ENCODE measurements around the gene GRIN3A.
"Not testable (repeated sequence)": the region's sequence is repeated elsewhere in the genome, so short reads cannot be mapped to it uniquely, and the experiment has no call there.

Gene GRIN3A

DNA sequence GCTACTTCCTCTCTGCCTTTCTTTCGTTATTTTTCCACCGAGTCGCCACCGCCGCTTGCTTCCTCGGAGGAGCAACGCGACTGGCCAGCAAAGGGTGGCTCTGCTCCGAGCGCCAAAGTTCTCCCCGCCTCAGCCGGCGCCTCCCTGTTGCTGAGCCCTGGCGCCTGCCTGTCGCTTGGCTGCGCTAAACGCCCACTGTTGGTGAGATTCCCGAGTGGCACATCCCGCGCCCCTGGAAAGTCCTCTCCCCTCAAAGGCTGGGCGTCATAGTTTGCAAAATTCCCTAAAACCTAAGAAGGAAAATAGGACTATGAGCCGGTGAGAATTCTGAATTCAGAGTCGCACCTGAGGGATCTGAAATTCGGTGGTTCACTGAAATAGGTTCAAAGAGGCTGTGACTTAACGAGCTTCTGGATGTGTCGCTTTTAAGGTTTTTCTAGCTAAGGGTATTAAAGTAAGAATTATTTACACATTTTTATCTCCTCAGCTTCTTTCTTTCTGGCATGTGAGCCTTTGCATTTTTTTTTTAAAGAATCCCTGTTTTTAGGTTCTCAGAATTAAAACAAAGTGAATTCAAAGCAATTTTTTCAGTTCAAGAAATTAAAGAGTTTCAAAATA lies at the start of gene GRIN3A:
TSS of gene GRIN3A (minus strand) at position 82 of the 618 bp plus-strand sequence. CDS start 668 bp downstream, outside the sequence.
- DNase-seq = peak; percentile 27

DNA sequence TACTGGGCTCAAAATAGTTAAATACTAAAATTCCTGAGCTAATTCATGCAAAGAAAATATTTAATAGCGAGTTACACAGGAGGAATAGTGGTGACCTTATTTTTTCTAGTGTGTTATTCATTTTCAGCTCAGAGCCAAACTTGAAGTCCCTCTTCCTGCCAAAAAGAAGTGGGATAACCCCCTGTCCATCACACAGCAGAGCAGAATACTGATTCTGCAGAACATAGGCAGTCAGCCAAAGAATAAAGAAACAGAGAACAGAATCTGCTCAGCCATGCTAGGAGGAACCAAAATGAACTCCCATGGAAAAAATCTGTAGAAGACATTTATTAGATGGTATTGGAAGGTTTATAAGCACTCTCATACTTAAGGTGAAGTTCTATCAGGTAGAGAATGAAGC lies 49.4 kb upstream of the GRIN3A start:
- DNase-seq = no peak

DNA sequence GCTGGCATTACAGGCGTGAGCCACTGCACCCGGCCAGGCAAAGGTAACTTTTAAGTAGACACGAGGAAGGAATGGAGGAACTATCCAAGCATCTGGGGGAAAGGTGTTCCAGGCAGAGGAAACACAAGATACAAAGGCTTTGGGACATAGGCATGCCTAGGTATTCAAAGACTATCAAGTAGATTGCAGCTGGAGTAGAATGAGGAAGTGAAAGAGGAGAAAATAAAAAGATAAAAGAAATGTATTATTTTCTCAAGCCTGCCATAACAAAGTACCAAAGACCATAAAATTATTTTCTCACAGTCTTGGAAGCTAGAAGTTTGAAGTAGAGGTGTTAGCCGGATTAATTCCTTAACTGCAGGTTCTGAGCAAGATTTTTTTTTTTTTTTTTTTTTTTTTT lies 39.9 kb upstream of the GRIN3A start:
- DNase-seq = no peak

DNA sequence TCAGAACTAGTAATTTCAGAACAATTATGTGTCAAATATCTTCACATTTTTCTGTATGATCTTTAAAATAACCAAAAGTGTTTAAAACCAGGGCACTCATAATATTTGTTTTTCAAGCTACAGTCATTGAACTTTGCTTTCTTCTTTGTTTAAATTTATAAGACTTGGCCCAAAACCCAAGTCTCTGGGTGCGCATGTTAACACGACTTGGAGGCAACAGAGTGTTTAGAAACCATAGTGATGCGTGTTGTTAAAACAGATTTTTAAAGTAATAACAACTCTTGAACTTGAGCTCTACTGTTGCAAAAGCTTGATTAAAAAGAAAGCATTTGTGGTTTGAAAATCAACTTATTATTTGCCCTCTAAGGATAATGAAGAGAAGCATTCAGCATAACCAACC lies 26.0 kb upstream of the GRIN3A start:
- DNase-seq = no peak

DNA sequence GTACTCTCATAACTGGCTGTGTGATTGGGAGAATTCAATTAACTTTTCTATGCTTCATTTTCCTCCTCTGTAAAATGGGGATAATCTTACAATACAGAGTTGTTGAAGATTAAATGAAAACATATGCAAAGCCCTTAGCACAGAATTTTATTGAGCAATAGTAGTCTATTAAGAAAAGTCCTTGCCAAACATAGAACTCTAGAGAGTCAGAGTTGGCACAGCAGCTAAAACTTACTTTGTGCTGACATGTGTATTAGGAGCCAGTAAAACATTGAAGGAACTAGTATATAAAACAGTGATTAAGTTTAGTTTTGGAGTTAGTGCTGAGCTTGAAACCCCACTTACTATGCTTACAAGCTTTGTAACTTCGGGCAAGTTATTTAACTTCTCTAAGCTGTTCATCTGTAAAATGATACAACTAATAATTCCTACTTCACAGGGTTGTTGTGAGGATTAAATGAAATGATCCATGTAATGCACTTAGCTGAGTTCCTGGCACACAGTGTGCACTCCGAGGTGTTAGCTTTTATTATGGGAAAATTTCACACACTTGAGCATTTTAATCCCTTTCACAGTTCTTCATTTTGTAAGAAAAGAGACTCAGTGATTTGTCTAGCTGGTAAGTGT lies 20.0 kb upstream of the GRIN3A start:
- DNase-seq = no peak

DNA sequence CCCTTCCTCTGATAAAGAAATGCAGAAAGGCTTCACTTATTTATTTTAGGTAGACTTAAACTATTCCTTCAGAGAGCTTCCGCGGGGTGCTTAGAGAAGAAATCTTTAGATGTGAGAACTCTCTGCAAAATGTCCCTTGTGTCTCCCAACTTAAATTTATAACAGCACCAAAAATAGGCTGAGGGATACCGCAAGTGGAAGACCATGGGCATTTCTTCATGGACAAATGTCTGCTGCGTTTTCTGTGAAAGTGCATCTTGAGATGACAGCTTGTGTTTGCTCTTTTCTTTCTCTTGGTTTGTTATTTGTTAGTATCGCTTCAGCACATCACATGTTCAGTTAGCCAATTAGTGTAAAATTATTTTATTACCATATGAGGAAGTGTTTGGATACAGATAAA lies 15.3 kb upstream of the GRIN3A start:
- no peak for DNase-seq

DNA sequence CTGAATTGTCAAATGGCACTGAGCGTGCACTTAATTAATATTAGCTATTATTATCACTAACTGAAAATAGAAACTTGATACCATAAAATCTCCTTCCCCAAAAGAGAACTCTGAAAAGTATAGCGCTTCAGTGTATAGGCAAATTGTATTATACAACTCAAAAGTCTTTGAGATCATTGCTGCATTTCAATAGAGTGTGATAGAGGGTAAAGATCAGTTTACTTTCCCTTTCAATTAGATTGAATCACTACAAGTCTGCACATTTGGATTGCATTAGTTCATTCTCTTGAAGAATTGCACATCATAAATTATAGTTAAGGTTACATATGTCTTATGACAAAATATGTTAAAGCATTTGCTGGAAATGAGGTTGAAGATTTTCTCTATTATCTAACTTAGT lies 13.4 kb upstream of the GRIN3A start:
- DNase-seq = no peak

DNA sequence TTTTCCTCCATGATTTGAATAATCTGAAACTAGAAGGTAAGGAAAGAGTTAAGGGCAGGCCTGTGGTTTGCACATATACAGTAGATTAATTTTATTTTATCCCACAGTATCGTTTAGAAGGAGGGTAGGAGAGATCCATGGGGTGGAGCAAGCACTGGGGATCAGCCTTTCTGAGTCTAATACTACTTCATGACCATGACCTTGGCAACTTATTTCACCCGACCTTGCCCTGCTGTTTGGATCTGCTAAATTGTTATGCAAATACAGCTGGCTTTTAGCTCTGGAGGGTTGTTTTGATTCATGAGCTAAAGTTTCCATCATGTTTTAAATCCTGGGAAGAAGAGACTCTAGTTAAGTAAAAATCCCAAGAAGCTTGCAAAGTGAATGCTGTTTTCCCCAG lies 864 bp upstream of the GRIN3A start:
- DNase-seq = no peak

DNA sequence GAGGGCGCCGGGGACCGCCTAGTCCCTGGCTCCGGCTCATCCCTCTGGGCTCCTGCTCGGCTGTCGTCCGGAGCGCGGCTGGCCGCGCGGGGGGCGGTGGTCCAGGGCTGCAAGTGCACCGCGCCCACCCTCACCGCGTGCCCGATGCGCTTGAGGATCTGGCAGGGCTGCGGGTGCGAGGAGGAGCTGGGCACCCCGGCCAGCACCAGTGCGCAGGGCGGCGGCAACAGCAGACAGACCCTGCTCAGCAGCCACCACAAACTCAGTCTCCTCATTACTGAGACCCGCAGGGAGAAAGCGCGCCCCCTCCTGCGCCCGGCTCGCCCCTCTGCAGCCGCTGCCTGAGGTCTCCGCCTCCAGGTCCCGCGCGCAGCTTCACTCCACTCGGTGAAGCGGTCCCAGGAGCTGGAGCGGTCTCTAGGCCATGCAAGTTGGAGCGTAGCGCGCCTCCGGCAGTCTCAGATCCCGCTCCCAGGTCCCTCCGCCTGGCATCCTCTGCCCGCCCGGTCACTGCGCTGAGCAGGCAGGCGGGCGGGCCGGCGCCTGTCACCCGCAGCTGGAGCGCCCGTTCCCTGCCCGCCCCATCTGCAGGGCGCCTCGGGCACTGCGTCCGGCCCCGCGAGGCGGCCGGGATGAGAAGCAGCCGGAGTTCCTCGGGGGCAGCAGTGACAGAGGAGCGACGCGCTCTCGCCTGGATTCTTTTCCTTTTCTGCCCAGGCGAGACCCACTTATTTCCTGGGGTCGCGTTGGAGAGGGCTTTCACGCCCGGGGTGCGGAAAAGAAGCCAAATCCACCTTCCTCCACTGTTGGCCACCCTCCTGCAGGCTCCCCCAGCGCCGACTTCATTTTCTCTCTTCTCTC lies 512 bp downstream of the GRIN3A start:
- DNase-seq = no peak

DNA sequence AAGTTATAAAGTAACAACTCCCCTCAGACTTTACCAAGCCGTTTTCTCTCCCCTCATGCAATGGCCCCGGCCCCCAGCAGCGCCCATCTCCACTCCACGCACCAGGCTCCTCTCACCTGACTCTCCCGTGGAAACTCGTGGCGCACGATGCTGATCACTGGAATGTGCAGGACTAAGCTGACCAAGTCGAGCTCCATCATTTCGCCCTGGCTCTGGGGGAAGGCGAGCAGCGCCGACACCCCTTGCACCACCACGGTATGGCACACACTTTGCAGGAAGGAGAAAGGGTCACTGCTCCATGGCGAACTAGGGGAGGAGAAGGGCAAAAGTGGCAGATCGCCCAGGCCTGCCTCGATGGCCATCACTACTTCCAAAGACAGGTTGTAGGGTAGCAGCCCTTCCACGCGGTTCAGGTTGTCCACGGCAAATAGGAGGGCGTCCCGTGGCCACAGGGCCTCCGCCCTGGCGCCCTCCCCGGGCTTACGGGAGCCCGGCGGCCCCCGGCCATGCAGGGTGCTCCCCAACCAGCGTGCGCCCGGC lies 1.2 kb downstream of the GRIN3A start:
- DNase-seq = no peak

DNA sequence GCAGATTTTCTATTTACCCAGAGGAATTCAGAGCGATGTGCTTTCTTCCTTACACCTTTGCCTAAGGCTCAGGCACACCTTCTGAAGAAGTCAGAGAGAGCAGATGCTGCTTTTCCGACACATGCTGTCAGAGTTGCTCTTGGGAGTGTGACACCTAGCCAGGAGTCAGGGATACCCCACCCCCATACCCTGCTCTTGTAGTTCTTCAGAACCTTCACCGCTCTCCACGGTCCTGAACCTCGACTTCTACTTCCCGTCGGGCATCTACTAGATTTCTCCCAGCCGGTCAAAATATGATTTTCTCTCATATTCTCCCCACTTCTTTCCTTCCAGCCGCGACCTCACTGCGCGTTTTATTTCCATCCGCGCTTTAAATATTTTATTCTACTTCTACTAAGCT lies 1.7 kb downstream of the GRIN3A start:
- peak; percentile 58 for DNase-seq

DNA sequence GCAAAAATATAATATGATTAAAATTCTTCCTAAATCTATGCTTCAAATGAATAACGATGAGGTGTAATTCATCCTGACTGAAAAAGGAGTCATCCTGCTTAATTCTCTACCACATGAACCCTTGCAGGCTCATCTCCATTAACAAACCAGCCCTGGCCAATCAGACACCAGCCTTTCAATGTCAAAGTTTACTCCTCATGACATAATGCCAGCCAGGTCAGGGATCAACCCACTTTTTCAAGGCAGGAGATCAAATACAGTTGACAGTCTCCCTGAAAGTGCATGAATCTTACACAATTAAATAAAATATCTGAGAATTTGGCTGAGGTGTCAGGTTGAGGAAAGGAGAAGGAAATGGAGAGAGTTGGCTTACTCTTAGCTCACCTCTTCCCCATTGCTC lies 7.0 kb downstream of the GRIN3A start:
- no peak for DNase-seq

DNA sequence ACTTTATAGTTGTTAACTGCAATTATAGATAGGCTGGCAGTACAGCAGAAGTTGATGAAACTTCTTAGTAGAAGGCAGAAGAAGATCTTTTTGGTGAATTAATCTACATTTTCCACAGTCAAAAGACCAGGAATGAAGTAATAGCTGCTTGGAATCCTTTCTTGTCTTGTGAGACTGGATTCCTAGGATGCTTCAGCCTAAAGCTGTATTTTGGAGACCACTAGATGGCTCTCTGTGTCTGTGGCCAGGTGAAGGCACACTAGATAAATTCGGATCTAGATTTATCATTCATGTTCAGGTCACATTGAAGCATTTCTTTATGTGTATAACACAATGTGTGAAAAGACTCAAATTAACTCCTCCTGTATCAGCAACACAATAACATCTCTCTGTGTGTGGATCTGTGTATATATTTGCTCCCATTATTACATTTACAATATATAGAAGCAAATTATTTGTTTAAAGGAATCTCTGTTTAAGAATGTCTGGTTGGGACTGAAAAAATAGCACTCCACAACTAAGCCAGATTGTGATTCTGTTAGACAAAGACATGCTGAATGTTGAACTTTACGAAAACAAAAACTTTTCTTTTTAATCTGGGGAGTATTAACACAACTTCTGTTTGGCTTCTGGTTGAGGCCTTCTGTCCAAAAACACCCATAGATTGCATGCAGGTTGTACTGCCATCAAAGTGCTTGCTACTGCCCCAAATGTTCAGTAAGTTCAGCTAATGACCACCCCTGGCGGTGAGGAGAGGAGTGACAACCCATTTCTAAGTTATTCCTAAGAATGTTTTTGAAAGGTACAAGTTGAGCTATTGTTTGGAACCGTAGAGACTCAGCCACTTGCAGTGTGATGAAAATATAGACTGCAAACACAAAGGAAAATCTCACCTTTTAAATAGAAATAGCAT lies 10.6 kb downstream of the GRIN3A start:
- peak; percentile 26 for DNase-seq

DNA sequence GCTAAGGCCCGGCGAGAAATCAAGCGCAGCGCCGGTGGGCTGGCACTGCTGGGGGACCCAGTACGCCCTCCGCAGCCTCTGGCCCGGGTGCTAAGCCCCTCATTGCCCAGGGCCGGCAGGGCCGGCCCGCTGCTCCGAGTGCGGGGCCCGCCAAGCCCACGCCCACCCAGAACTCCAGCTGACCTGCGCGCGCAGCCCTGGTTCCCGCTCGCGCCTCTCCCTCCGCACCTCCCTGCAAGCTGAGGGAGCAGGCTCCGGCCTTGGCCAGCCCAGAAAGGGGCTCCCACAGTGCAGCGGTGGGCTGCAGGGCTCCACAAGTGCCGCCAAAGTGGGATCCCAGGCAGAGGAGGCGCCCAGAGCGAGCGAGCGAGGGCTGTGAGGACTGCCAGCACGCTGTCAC lies 14.2 kb downstream of the GRIN3A start:
- DNase-seq = not testable (repeated sequence)

DNA sequence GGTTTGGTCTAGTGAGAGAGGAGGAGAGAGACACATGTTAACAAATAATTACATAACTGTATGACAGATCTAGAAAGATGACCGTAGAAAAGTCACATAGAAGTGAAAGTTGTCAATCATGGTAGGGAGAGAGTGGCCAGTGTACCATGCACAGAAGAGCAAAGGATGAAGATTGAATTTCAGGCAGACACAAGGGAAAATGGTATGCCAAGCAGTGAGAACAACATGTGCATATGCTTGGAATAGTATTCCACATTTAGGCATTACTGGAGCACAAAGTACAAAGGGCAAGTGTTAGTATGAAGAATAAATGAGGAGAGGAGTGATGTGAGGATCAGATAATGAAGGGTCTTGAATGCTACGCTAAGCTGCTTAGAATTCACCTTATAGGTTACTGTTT lies 20.3 kb downstream of the GRIN3A start:
- no peak for DNase-seq

DNA sequence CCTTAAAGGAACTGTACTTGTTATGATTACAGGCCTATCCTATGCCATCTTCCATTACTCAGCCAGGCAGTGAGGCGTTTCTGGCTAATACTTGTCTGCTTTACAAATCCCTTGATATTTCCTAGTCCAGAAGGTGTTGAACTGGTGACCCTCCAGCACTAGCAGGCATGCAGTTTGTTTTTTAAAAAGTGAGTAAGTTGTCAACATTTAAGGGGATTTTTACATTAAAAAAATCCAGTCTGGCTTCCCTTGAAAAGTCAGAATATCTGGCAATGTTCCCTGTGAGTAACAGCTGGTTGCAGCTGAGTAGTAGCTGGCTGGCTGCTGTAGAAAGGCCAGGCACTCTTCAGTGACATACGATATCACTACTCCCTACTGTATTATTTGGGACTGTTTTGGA lies 21.8 kb downstream of the GRIN3A start:
- DNase-seq = peak; percentile 44

DNA sequence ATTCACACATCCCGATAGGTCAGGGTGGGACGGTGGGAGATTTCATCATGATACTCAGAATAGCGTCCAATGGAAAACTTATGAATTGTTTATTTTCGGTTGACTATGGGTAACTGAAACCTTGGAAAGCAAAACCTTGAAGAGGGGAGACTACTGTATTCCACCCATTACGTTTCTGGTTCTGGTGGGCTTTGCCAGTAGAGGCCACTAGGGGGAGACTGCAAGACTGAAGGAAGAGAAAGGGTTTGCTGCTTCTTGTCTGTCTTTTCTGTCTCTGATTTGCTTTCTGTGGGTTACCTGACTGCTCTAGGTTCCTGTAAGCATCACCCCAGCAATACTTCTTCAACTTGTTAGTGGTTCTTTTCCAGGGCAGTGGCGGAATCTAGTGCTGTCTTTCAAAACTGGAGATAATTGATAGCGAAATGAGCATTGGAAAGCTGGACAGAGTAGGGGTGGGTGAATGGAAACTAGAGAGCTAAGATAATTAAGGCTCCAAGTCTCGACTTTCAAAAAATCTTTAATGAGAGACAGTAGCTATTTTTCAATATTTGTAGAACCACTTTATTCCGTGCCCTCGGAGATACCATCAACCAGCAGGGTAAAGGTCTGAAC lies 27.0 kb downstream of the GRIN3A start:
- DNase-seq = no peak

DNA sequence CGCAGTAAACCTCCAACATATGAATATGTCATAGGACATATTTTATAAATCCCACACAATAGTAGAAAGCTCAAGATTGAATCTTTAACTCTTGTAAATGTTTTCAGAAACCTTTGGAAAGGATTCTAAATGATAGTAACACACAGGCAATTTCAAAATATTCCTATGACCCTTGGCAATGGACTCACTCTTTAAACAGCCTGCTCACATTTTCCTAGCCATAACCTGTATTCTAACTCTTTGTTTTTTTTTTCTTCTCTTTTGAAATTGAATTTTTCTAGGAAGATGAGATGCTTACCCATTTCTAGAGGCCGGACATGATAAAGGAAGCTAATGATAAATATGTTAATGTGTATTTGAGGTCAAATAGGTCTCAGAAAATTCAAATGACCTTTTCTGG lies 29.6 kb downstream of the GRIN3A start:
- DNase-seq = no peak

DNA sequence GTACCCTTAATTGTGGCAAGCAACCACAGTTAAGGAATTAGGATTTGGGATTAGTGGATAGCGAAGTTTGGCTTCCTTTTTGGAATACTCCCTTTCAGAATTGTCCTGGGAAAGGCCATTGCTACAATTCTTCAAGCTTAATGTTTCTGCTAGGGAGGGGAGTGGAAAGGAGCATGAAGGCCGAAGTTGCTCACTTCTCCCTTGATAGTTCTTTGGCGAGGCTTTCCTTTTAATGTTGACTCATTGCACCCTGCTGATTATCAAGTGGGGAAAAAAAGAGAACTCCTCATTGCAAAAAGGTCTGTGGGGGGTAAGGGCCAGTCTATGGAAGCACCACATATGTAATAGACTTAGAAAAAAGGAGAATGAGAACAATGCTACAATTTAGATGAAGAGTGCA lies 30.7 kb downstream of the GRIN3A start:
- no peak for DNase-seq

DNA sequence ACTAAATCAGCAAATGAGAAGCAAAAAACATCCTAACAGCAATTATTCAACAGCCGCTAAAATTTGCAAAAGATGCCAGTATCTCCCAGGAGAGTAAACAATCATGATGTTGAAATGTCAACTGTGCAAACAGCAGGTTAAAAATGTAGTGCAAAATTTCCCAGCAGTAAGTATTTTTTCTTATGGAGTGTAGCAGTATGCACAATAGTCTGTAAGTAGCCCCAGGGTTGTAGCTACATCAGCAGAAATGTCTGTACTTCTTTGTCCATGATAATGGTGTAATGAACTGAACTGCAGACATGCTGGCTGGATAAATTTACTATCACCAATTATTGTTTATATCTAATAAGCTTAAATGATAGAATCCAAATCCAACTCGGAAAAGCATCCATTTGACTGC lies 31.4 kb downstream of the GRIN3A start:
- DNase-seq = no peak

DNA sequence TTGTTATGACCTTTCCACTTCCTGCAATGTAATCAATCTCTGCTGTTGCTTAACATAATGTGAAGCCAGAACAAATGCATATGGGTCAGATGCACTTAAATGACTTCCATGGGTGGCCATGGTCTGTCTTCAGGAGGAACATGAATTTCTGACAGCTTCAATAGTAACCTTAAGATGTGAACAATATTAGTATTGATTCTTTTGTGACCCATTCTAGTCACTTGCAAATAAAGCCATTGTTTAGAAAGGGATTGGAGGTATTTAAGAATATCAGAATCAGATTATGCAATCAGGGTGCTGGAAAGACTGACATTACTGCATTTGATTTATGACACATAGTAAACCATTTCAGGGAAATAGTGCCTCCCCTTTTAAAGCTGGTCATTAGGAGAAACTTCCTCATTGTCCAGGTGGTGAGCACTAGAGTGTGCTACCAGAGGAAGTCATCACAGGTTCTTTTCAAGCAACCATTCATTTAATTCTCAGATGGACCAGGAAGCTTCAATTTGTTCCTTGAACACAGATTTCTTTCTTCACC lies 32.1 kb downstream of the GRIN3A start:
- DNase-seq = no peak

DNA sequence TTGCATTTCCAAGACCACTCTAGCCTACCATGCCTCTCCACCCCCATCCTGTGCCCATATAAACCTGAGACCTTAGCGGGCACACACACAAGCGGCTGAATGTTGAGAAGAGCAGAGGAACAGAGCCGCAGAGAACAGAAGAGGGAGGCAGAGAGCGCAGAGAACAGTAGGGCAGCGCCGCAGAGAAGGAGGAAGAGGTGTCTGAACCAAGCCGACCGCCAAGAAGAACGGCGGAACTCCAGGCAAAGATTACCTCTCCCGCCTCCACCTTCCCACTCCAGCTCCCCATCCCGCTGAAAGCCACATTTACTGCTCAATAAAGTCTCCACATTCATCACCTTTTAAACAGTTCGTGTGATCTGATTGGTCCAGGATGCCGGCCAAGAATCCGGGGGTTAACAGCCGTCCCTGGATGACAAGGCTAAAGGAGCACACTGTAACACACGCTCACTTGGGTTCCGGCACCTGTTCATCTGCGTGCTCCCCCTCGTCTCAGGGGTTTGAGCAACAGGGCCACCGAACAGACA lies 33.2 kb downstream of the GRIN3A start:
- DNase-seq = peak; percentile 33
